Activated CD4-positive, alpha-beta memory T cell treated with anti-CD3 and anti-CD28 coated beads, Interleukin-2, amount 10 ng/mL, durations not matched to agents 7 days and 5 days (primary cell): Measurements from ENCODE around the gene RNF145. TPM values are rescaled to one million over a fixed set of nuclear protein-coding genes. Genes with fewer than 3 reads are reported as not detected.

Experiments used
- CTCF ChIA-PET: fragments of 350-600 bp; sonication (Branson Sonifier 250); formaldehyde crosslinking; loops from one replicate; lab custom pipeline; 2021; ENCODE audit warnings: antibody characterized with exemption, inconsistent platforms; lab: Charles Lee
- POLR2A ChIA-PET: fragments of 350-600 bp; sonication (Branson Sonifier 250); formaldehyde crosslinking; loops from one replicate; lab custom pipeline; 2021; ENCODE audit warnings: antibody characterized with exemption; lab: Charles Lee
- DNase-seq: peaks from one replicate; pipeline ENCODE4 v3.0.0-alpha.2; 2020
- H3K27ac Mint-ChIP-seq: one replicate; pipeline ENCODE4 v1.8.0; 2021; ENCODE audit warnings: mild to moderate bottlenecking, mixed read lengths
- H3K27me3 Mint-ChIP-seq: one replicate; pipeline ENCODE4 v1.8.0; 2021; ENCODE audit warnings: mixed read lengths
- H3K36me3 Mint-ChIP-seq: one replicate; pipeline ENCODE4 v1.8.0; 2021; ENCODE audit warnings: low read depth, mixed read lengths
- H3K4me1 Mint-ChIP-seq: one replicate; pipeline ENCODE4 v1.8.0; 2021; ENCODE audit warnings: mixed read lengths
- H3K4me3 Mint-ChIP-seq: one replicate; pipeline ENCODE4 v1.8.0; 2021; ENCODE audit warnings: mild to moderate bottlenecking, mixed read lengths
- H3K9me3 Mint-ChIP-seq: one replicate; pipeline ENCODE4 v1.8.0; 2021; ENCODE audit warnings: mixed read lengths
- total RNA-seq, 2 experiments: library from RNA; stranded (reverse); gene quantifications; one replicate each; pipeline ENCODE4 v1.2.3, GENCODE V29; 2021

RNF145 gene
- total RNA-seq, 2 experiments from 2014 or later: 126 to 127 TPM

- H3K36me3 Mint-ChIP-seq: peaks cover 66% of the 10 kb centered on the region
- peaks cover 60% of the 10 kb centered on the region for H3K4me1 Mint-ChIP-seq
- H3K27ac Mint-ChIP-seq: no peak overlapping the region
- no peaks in the 10 kb centered on the region for H3K27me3 Mint-ChIP-seq
- DNase-seq: no peak
- no peak overlapping the region for H3K4me3 Mint-ChIP-seq
- H3K9me3 Mint-ChIP-seq: no peaks in the 10 kb centered on the region
- POLR2A ChIA-PET: interaction anchor here (5.7 kb wide), 1 partner anchor 11 kb away, joined by 46 read pairs; no protein-coding TSS in a partner anchor
- CTCF ChIA-PET: interaction anchor here (0.7 kb wide), 1 partner anchor 96 kb away, joined by 4 read pairs; no protein-coding TSS in a partner anchor
Measured at GRCh38 chr5:159203351-159203750, 6.0 kb downstream of the RNF145 start.

GRCh38 chr5:159202151-159202550 lies 7.2 kb downstream of the RNF145 start:
- no peaks in the 10 kb centered on the region for H3K9me3 Mint-ChIP-seq
- H3K27ac Mint-ChIP-seq: no peak overlapping the region
- H3K27me3 Mint-ChIP-seq: no peaks in the 10 kb centered on the region
- DNase-seq: no peak
- H3K4me3 Mint-ChIP-seq: no peak overlapping the region
- H3K4me1 Mint-ChIP-seq: peaks cover 62% of the 10 kb centered on the region
- CTCF ChIA-PET: interaction anchor here (1.0 kb wide), 1 partner anchor 45 kb away, joined by 3 read pairs; no protein-coding TSS in a partner anchor
- peaks cover 62% of the 10 kb centered on the region for H3K36me3 Mint-ChIP-seq
- POLR2A ChIA-PET: no interaction called here

DNA sequence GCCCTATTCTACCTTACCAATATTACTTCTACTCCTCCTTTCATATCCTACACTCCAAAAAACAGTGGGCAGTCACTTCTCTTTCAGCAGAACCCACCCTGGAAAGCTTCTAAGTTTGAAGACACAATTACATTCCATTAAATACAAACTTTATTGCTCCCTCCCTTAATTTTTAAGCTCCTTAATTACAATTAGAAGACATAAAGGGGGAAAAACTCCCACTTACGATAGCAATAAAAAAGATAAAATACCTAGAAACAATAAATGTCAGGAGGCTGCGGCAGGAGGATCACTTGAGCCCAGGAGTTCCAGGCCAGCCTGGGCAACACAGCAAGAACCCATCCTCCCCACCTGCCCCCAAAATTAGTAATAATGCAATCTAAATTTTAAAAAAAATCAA lies 9.6 kb downstream of the RNF145 start:
- H3K4me3 Mint-ChIP-seq: no peak overlapping the region
- ChIA-PET CTCF (interaction anchor here (1.4 to 4.4 kb wide), 2 partner anchors 10 to 42 kb away, joined by 4 to 17 read pairs; no protein-coding TSS in a partner anchor), POLR2A (interaction anchor here (0.8 to 4.7 kb wide), 4 partner anchors 8 to 63 kb away, joined by 3 to 58 read pairs (median 4); no protein-coding TSS in a partner anchor)
- H3K27ac Mint-ChIP-seq: peak overlapping the region; percentile 41
- peaks cover 58% of the 10 kb centered on the region for H3K4me1 Mint-ChIP-seq
- no peaks in the 10 kb centered on the region for H3K9me3 Mint-ChIP-seq
- peaks cover 70% of the 10 kb centered on the region for H3K36me3 Mint-ChIP-seq
- no peaks in the 10 kb centered on the region for H3K27me3 Mint-ChIP-seq
- no peak for DNase-seq

GRCh38 chr5:159199225-159199624 lies 10.1 kb downstream of the RNF145 start:
- DNase-seq: no peak
- Mint-ChIP-seq H3K27ac (peak overlapping the region; percentile 41), H3K4me3 (no peak overlapping the region), H3K4me1 (peaks cover 52% of the 10 kb centered on the region), H3K9me3 (no peaks in the 10 kb centered on the region), H3K27me3 (no peaks in the 10 kb centered on the region), H3K36me3 (peaks cover 73% of the 10 kb centered on the region)
- POLR2A ChIA-PET: interaction anchor here (0.8 to 4.7 kb wide), 5 partner anchors 8 to 63 kb away, joined by 3 to 58 read pairs (median 4); no protein-coding TSS in a partner anchor
- CTCF ChIA-PET: interaction anchor here (1.4 to 4.4 kb wide), 3 partner anchors 8 to 42 kb away, joined by 4 to 17 read pairs (median 10); no protein-coding TSS in a partner anchor

DNA sequence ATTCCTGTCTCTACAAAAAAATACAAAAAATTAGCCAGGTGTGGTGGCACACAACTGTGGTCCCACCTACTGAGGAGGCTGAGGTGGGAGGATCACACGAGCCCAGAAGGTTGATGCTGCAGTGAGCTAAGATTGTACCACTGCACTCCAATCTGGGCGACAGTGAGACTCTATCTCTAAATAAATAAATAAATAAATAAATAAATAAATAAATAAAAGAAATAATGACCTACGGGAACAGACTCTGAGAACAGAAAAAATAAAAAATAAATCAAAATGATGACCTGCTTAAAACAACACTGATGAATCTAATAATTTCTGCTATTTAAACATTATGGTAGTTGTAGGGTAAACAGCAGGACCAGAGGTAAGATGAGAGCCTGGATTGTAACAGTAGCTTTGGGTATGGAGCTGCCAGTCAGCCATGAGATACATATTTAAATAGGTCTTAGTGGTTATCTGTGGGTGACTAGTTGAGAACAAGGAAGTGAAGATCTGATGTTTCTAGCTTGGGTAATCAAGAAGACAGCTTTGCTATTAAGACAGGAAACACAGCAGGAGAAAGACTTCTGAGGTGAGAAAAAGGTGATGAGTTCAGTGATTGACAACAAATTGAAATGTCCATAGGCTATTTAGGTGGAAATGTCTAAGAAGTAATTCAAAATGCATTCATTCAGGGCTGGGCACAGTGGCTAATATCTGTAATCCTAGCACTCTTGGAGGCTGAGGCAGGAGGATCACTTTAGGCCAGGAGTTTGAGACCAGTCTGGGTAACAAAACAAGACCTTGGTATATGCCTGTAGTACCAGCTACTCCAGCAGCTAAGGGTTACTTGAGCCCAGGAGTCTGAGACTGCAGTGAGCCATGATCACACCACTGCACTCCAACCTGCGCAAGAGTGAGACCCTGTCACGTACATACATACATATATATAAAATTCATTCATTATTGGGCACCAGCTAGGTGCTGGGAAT lies 11.0 kb downstream of the RNF145 start:
- Mint-ChIP-seq H3K27ac (peak overlapping the region; percentile 70), H3K4me1 (peaks cover 46% of the 10 kb centered on the region), H3K27me3 (no peaks in the 10 kb centered on the region), H3K9me3 (no peaks in the 10 kb centered on the region), H3K4me3 (no peak overlapping the region), H3K36me3 (peaks cover 75% of the 10 kb centered on the region)
- no peak for DNase-seq
- ChIA-PET POLR2A (interaction anchor here (0.7 to 4.7 kb wide), 7 partner anchors 9 to 278 kb away, joined by 3 to 58 read pairs (median 3); no protein-coding TSS in a partner anchor), CTCF (interaction anchor here (0.9 to 4.4 kb wide), 5 partner anchors 8 to 41 kb away, joined by 3 to 17 read pairs (median 5); no protein-coding TSS in a partner anchor)

GRCh38 chr5:159195775-159196174 lies 13.6 kb downstream of the RNF145 start:
- no peak overlapping the region for H3K4me3 Mint-ChIP-seq

GRCh38 chr5:159190170-159190569 lies 19.2 kb downstream of the RNF145 start:
- H3K9me3 Mint-ChIP-seq: no peaks in the 10 kb centered on the region
- peaks cover 39% of the 10 kb centered on the region for H3K4me1 Mint-ChIP-seq
- CTCF ChIA-PET: interaction anchor here (0.8 to 1.5 kb wide), 3 partner anchors 8 to 33 kb away, joined by 3 to 6 read pairs (median 4); no protein-coding TSS in a partner anchor
- H3K4me3 Mint-ChIP-seq: no peak overlapping the region
- POLR2A ChIA-PET: interaction anchor here (5.7 kb wide), 1 partner anchor 16 kb away, joined by 46 read pairs; no protein-coding TSS in a partner anchor
- peaks cover 62% of the 10 kb centered on the region for H3K36me3 Mint-ChIP-seq
- no peaks in the 10 kb centered on the region for H3K27me3 Mint-ChIP-seq
- H3K27ac Mint-ChIP-seq: no peak overlapping the region
- no peak for DNase-seq

More at GRCh38 chr5:159195775-159196174, 13.6 kb downstream of the RNF145 start:
- CTCF ChIA-PET: interaction anchor here (1.8 to 4.4 kb wide), 2 partner anchors 12 to 38 kb away, joined by 4 to 17 read pairs; no protein-coding TSS in a partner anchor
- Mint-ChIP-seq H3K9me3 (no peaks in the 10 kb centered on the region), H3K27ac (no peak overlapping the region), H3K27me3 (no peaks in the 10 kb centered on the region), H3K36me3 (peaks cover 70% of the 10 kb centered on the region), H3K4me1 (peaks cover 51% of the 10 kb centered on the region)
- DNase-seq: no peak
- POLR2A ChIA-PET: interaction anchor here (4.7 kb wide), 1 partner anchor 12 kb away, joined by 58 read pairs; no protein-coding TSS in a partner anchor

- CTCF ChIA-PET: interaction anchor here (0.8 to 1.5 kb wide), 3 partner anchors 9 to 32 kb away, joined by 3 to 6 read pairs (median 4); no protein-coding TSS in a partner anchor
- POLR2A ChIA-PET: interaction anchor here (5.7 kb wide), 1 partner anchor 17 kb away, joined by 46 read pairs; no protein-coding TSS in a partner anchor
- Mint-ChIP-seq H3K4me1 (peaks cover 42% of the 10 kb centered on the region), H3K36me3 (peaks cover 60% of the 10 kb centered on the region), H3K9me3 (no peaks in the 10 kb centered on the region), H3K27me3 (no peaks in the 10 kb centered on the region), H3K27ac (no peak overlapping the region), H3K4me3 (no peak overlapping the region)
- no peak for DNase-seq
Measured at GRCh38 chr5:159189310-159189709, 20.0 kb downstream of the RNF145 start.

DNA sequence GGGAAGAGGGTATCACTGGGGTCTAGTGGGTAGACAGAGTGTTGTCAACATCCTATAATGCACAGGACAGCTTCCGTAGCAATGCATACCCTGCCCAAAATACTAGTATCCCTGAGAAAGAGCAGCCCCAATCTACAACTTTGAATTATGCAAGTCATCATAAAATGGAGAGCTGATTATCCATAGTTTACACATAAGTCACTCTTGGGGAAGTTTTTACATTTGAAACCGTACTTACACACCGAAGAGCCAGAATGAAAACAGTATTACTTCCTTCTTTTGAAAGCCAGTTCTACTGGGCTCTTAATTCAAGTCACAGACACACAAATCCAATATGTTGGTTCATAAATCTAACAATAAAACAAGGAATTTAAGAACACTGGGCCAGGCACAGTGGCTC lies 21.6 kb downstream of the RNF145 start:
- Mint-ChIP-seq H3K4me3 (no peak overlapping the region), H3K27me3 (no peaks in the 10 kb centered on the region), H3K4me1 (peaks cover 40% of the 10 kb centered on the region), H3K36me3 (peaks cover 50% of the 10 kb centered on the region), H3K9me3 (no peaks in the 10 kb centered on the region), H3K27ac (no peak overlapping the region)
- DNase-seq: no peak
- ChIA-PET POLR2A (no interaction called here), CTCF (interaction anchor here (0.7 kb wide), 1 partner anchor 222 kb away, joined by 3 read pairs; no protein-coding TSS in a partner anchor)

- H3K27me3 Mint-ChIP-seq: no peaks in the 10 kb centered on the region
- no peak overlapping the region for H3K27ac Mint-ChIP-seq
- no peaks in the 10 kb centered on the region for H3K9me3 Mint-ChIP-seq
- H3K4me1 Mint-ChIP-seq: peaks cover 40% of the 10 kb centered on the region
- POLR2A ChIA-PET: interaction anchor here (0.9 to 3.0 kb wide), 3 partner anchors 10 to 22 kb away, joined by 3 to 13 read pairs (median 4); no protein-coding TSS in a partner anchor
- no peak overlapping the region for H3K4me3 Mint-ChIP-seq
- H3K36me3 Mint-ChIP-seq: peaks cover 49% of the 10 kb centered on the region
- no peak for DNase-seq
- CTCF ChIA-PET: interaction anchor here (1.8 kb wide), 1 partner anchor 11 kb away, joined by 5 read pairs; no protein-coding TSS in a partner anchor
Measured at GRCh38 chr5:159186319-159186718, 23.0 kb downstream of the RNF145 start.

GRCh38 chr5:159185773-159186172 lies 23.6 kb downstream of the RNF145 start:
- Mint-ChIP-seq H3K27ac (peak overlapping the region; percentile 16), H3K27me3 (no peaks in the 10 kb centered on the region), H3K36me3 (peaks cover 49% of the 10 kb centered on the region), H3K4me3 (no peak overlapping the region), H3K9me3 (no peaks in the 10 kb centered on the region), H3K4me1 (peaks cover 40% of the 10 kb centered on the region)
- DNase-seq: no peak
- ChIA-PET CTCF (interaction anchor here (1.8 kb wide), 1 partner anchor 12 kb away, joined by 5 read pairs; no protein-coding TSS in a partner anchor), POLR2A (interaction anchor here (0.9 to 3.0 kb wide), 3 partner anchors 10 to 22 kb away, joined by 3 to 13 read pairs (median 4); no protein-coding TSS in a partner anchor)

DNA sequence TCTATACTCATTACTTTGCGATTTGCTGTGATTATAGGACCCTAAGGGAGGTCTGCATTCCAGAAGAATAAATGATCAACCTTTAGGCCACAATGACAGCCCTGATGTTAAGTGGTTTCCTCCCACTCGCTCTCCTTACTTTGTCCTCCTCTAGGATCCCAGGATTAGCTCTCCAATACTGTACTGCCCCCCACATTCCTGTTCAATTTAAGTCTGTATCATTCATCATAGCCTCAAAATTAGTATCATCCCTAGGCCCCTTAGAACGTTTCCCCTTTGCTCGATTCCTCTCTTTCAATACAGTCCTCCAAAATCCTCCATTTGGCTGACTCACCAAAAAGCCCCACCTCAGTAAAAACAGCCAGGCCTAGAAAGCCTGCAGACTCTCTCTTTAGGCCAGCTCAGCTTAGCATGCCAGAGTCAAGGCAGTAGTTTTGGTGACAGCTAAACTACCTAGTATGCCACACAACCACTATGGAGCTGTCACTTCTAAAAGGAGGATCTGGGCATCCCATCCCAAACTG lies 24.4 kb downstream of the RNF145 start:
- ChIA-PET CTCF (interaction anchor here (1.1 to 1.8 kb wide), 2 partner anchors 13 to 28 kb away, joined by 3 to 5 read pairs; no protein-coding TSS in a partner anchor), POLR2A (interaction anchor here (3.0 kb wide), 1 partner anchor 23 kb away, joined by 13 read pairs; no protein-coding TSS in a partner anchor)
- Mint-ChIP-seq H3K27ac (peak overlapping the region; percentile 4), H3K36me3 (peaks cover 52% of the 10 kb centered on the region), H3K27me3 (no peaks in the 10 kb centered on the region), H3K4me3 (no peak overlapping the region), H3K4me1 (peaks cover 47% of the 10 kb centered on the region), H3K9me3 (no peaks in the 10 kb centered on the region)
- DNase-seq: no peak
